Aorta (tissue), 5 donors: Measurements from ENCODE around the gene CMKLR1. TPM values are rescaled to one million over a fixed set of nuclear protein-coding genes. Genes with fewer than 3 reads are reported as not detected.

Experiments used
- ATAC-seq: fragments of 200-7000 bp; cut with Tn5 transposase; one replicate; pipeline ENCODE4 v1.9.1; 2022; ENCODE audit warnings: moderate library complexity; ENCODE audit not compliant: low FRiP score
- DNase-seq, 2 donors: peaks; one replicate each; pipeline ENCODE4 v3.0.0-alpha.2; 2020
- H3K27ac ChIP-seq, 2 donors: one replicate each; pipeline ENCODE4 v1.5.1; 2013; ENCODE audit warnings: low read length in 2 of 2, mild to moderate bottlenecking in 2 of 2, moderate library complexity in 2 of 2, control low read depth in 1 of 2, inconsistent platforms in 1 of 2, low read depth in 1 of 2
- H3K27me3 ChIP-seq, 2 donors: one replicate each; pipeline ENCODE4 v1.6.1; 2013; ENCODE audit warnings: control low read depth in 1 of 2, low read length in 1 of 2, mild to moderate bottlenecking in 1 of 2, moderate library complexity in 1 of 2; ENCODE audit not compliant: insufficient read depth in 2 of 2, control insufficient read depth in 1 of 2
- H3K36me3 ChIP-seq, 2 donors: one replicate each; pipeline ENCODE4 v1.6.1; 2013; ENCODE audit warnings: control low read depth in 1 of 2, low read length in 1 of 2, mild to moderate bottlenecking in 1 of 2; ENCODE audit not compliant: insufficient read depth in 2 of 2, control insufficient read depth in 1 of 2
- H3K4me1 ChIP-seq, 2 donors: one replicate each; pipeline ENCODE4 v1.6.1; 2013; ENCODE audit warnings: low read length in 2 of 2, control low read depth in 1 of 2, mild to moderate bottlenecking in 1 of 2, moderate library complexity in 1 of 2; ENCODE audit not compliant: insufficient read depth in 2 of 2, control insufficient read depth in 1 of 2
- H3K4me3 ChIP-seq, 2 donors: one replicate each; pipeline ENCODE4 v1.5.1; 2013; ENCODE audit warnings: low read length in 2 of 2, control low read depth in 1 of 2, mild to moderate bottlenecking in 1 of 2
- H3K9me3 ChIP-seq: one replicate; pipeline ENCODE4 v1.6.1; 2013; ENCODE audit warnings: mild to moderate bottlenecking, low read length; ENCODE audit not compliant: control insufficient read depth
- WGBS, 2 donors: extraction: QIAGEN DNeasy Blood & Tissue Kit; methylation state at CpG; one replicate each; pipeline ENCODE4 v1.1.7; 2013; 5-methylcytosine and 5-hydroxymethylcytosine counted together
- intact Hi-C, 2 donors: fragments of 100-400 bp; cut with DNase I; formaldehyde crosslinking; loops; one replicate each; pipeline versions ENCODE4 v1.14.2 to v1.15.0; 2022
- polyA plus RNA-seq, 2 donors: library from polyadenylated mRNA; stranded (reverse); fragments of 200-250 nt; gene quantifications; one replicate each; pipeline ENCODE4 v1.2.3, GENCODE V29; 2013
- total RNA-seq, 2 donors: library from RNA; stranded (reverse); fragmentation: NEBNext Ultra II Directional; extraction: Animal tissue kit (Norgen Biotek cat#: 25700); gene quantifications; one replicate each; pipeline ENCODE4 v1.2.1, GENCODE V29; 2021
- donor health status: healthy with polysubstance abuse.
- donor health status: Bipolar disorder and iron deficiency.
- donor health status: DM: no; HTN: no; CAD: no.
- donor health status: DM: no; HTN: no; CAD: no.
- donor health status: DM: yes; HTN: yes; CAD: no.

Gene CMKLR1
- total and polyA plus RNA-seq, 4 donors: 9.1 to 55.4 (median 26.8) TPM

DNA sequence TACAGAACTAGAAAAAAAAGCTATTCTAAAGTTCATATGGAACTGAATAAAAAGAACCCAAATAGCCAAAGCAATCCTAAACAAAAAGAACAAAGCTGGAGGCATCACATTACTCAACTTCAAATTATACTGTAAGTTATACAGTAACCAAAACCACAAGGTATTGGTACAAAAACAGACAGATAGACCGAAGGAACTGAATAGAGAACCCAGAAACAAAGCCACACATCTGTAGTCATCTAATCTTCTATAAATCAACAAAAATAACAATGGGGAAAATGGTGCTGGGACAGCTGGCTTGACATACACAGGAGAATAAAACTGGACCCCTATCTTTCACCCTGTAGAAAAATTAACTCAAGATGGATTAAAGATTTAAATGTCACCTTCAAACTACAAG is 38.1 kb upstream of the CMKLR1 start:
- 63 to 64% methylated on average over 1 of the region's 1 CpG for WGBS, 2 donors
- no peaks in the 10 kb centered on the region for H3K4me1 ChIP-seq
- H3K27ac ChIP-seq: no peak overlapping the region
- DNase-seq (no peak), ATAC-seq (no peak)
- H3K9me3 ChIP-seq: no peaks in the 10 kb centered on the region
- no peaks in the 10 kb centered on the region for H3K36me3 ChIP-seq
- H3K4me3 ChIP-seq: no peak overlapping the region
- intact Hi-C loops: no loop called here
- no peaks in the 10 kb centered on the region for H3K27me3 ChIP-seq

DNA sequence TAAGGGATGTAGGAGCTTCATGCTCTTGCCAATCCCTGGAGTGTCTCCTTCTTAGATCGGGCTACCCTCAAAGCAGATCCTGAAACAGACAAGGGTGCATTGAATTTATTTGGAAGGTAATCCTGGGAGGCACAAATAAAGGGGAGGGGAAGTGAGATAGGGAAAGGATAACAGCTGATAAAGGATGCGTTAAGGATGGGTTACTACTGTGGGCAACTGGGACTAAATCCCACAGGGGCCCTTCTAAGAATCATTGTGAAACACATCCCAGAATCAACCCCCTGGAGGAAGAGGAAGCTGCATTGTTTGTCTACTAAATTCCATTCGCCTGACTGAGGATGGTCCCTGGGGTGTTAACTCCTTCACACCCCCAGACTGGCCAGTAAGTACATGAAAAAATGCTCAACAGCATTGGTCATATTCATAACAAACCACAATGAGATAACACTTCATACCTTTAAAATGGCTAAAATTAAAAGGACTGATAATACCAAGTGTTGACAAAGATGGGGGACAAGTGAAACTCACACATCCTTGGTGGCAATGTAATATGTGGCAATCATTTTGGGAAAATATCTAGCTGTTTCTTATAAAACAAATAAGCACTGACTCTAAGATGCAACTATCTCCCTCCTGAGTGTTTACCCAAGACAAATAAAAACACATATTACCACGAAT is 37.0 kb upstream of the CMKLR1 start:
- no peaks in the 10 kb centered on the region for H3K36me3 ChIP-seq
- WGBS, 2 donors: 69 to 70% methylated on average over 4 of the region's 4 CpGs
- H3K4me1 ChIP-seq: no peaks in the 10 kb centered on the region
- H3K27me3 ChIP-seq: no peaks in the 10 kb centered on the region
- no peak overlapping the region for H3K27ac ChIP-seq
- intact Hi-C loops: no loop called here
- no peak for ATAC-seq
- H3K4me3 ChIP-seq: no peak overlapping the region
- no peak for DNase-seq
- H3K9me3 ChIP-seq: no peaks in the 10 kb centered on the region

DNA sequence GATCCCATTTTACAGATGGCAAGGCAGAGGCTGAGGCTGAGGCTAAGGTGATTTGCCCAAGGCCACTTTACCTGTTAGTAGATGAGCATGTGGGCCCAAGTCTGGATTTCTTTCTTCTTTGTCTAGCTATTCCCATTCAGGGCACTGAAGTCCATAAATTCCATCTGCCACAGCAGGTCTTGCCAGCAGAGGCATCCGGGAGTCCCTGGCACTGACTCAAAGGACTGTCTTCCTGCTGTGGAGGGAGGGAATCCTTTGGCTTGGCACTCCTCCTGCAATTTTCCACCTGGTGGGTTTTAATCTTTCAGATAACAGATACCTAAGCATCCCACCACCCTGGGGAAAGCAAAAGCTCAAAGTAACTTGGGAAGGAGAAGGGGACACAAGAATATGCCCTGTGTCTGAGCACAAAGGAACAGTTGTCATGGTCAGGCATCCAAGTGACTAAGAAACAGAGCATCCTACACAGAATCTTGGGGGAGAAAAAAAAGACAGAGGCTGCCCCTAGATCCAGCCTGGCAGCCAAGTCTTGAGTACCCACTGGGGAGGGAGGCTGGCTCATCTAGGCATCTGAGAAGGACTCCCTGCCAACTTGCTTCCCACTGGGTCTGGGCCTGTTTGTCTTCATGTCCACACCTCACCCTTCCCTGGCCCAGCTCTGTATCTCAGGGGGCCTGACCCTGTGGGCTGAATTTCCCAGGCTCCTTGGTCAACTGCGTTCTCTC is 35.6 kb upstream of the CMKLR1 start:
- H3K27me3 ChIP-seq: no peaks in the 10 kb centered on the region
- WGBS, 2 donors: 63 to 79% methylated on average over 2 of the region's 2 CpGs
- intact Hi-C loops: no loop called here

DNA sequence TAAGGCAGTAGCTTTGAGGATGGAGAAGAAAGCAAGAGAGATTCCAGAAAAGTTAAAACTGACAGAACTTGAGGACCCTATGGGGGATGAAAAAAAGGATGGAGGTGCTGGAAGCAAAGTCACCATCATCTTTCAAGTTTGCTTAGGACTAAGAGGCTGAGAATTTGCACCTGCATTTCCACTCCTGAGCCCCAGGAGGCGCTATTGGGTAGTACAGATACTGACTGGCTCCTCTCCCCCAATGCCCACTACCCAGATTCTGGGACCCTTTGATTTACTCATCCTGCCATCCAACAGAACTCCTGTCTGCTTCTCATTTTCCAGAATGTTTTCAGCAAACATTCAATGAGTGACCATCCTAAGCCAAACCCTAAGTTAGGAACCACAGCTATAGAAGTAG is 34.0 kb upstream of the CMKLR1 start:
- WGBS, 2 donors: 15 to 18% methylated on average over 1 of the region's 1 CpG
- no peaks in the 10 kb centered on the region for H3K36me3 ChIP-seq
- H3K4me3 ChIP-seq: no peak overlapping the region
- ATAC-seq (no peak), DNase-seq (no peak)
- intact Hi-C loops: no loop called here
- H3K27ac ChIP-seq: no peak overlapping the region
- no peaks in the 10 kb centered on the region for H3K4me1 ChIP-seq
- H3K9me3 ChIP-seq: no peaks in the 10 kb centered on the region
- no peaks in the 10 kb centered on the region for H3K27me3 ChIP-seq

More for the DNA sequence above, 35.6 kb upstream of the CMKLR1 start:
- H3K4me1 ChIP-seq: no peaks in the 10 kb centered on the region
- H3K9me3 ChIP-seq: no peaks in the 10 kb centered on the region
- no peaks in the 10 kb centered on the region for H3K36me3 ChIP-seq
- DNase-seq (no peak), ATAC-seq (no peak)
- H3K4me3 ChIP-seq: no peak overlapping the region
- no peak overlapping the region for H3K27ac ChIP-seq

DNA sequence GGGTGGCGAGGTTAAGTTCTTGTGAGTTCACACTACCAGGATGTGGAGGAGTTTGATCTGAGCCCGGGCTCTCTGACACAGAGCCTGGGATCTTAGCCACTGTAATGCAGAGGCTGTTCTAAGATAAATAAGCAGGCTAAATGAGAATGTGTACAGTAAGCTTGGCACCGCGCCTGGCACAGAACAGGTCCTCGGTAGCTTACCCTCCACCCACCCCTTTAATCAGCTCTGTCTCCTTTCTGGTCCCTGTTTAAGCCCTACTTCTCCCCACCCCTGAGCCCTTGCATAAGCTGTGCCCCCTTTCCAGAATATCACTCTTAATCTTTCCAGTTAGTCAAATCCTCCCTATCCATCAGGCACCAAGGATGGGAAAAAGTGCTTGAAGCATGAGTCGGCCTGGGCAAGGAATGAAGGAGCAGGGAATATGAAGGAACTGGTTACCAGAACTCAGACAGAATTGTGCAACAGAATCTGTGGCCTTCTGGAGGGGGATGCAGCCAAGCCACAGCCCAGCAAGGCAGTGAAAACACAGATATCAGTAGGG is 32.8 kb upstream of the CMKLR1 start:
- H3K36me3 ChIP-seq: no peaks in the 10 kb centered on the region
- WGBS, 2 donors: 19 to 38% methylated on average over 6 of the region's 6 CpGs
- H3K27me3 ChIP-seq: no peaks in the 10 kb centered on the region
- no peak for ATAC-seq
- no peaks in the 10 kb centered on the region for H3K9me3 ChIP-seq
- no peaks in the 10 kb centered on the region for H3K4me1 ChIP-seq
- no peak overlapping the region for H3K4me3 ChIP-seq
- peak in 1 of 2 donors; percentile 76 for DNase-seq
- H3K27ac ChIP-seq: peak overlapping the region in 1 of 2 donors; percentile 79
- intact Hi-C loops: loop anchor here in 1 of 2 donors (1.0 kb wide), 1 partner anchor 23 kb away; no protein-coding TSS in a partner anchor

DNA sequence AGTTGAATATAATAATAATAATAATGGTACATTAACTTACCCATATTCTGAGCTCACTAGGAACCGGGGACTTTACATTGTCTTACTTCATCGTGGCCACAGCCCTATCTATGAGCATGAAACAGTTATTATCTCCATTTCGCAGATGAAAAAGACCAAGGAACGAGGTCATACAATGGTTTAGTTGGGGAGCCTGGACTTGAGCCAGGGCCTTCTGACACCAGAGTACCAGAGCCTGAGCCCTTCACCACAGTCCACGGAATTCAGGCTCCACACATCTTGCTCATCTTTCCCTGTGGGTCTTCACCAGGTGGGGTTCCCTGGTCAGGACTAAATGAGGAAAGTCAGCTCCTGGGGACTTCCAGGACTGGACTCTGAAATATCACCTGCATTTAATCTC is 31.3 kb upstream of the CMKLR1 start:
- no peaks in the 10 kb centered on the region for H3K9me3 ChIP-seq
- H3K4me3 ChIP-seq: no peak overlapping the region
- no peaks in the 10 kb centered on the region for H3K4me1 ChIP-seq
- no peaks in the 10 kb centered on the region for H3K27me3 ChIP-seq
- WGBS, 2 donors: 90 to 91% methylated on average over 5 of the region's 5 CpGs
- DNase-seq (no peak), ATAC-seq (no peak)
- H3K27ac ChIP-seq: no peak overlapping the region
- intact Hi-C loops: no loop called here
- no peaks in the 10 kb centered on the region for H3K36me3 ChIP-seq

DNA sequence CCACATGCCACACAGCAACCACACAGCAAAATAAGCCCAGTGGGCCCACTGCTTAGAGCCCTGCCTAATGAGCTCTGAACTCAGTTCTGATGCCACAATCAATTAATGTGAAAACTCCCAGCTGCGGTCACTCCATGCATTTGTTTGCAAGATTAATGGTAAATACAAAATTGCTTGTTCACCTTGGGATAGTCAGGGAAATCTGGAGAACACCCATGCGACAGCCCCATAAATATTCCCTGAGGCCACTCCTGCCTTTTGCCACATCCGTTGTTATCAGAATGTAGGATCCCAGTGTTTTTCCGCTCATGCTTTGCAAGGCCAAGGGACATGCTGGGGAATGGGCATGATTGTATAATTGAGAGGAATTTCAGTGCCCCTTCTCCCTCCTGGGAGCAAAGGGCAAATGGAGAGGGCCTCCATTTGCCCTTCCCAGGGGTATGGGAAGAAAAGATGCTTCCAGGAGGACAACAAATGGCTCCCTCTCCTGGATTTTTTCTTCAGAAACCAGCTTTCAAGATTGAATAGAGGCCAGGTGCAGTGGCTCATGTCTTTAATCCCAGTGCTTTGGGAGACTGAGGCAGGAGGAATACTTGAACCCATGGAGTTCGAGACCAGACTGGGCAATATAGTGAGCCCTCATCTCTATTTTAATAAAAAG is 30.8 kb upstream of the CMKLR1 start:
- Histone ChIP-seq H3K36me3 (no peaks in the 10 kb centered on the region), H3K27ac (no peak overlapping the region), H3K4me1 (no peaks in the 10 kb centered on the region), H3K27me3 (no peaks in the 10 kb centered on the region), H3K4me3 (no peak overlapping the region), H3K9me3 (no peaks in the 10 kb centered on the region)
- ATAC-seq: no peak
- WGBS, 2 donors: 93 to 96% methylated on average over 5 of the region's 5 CpGs
- intact Hi-C loops: no loop called here
- DNase-seq: no peak

DNA sequence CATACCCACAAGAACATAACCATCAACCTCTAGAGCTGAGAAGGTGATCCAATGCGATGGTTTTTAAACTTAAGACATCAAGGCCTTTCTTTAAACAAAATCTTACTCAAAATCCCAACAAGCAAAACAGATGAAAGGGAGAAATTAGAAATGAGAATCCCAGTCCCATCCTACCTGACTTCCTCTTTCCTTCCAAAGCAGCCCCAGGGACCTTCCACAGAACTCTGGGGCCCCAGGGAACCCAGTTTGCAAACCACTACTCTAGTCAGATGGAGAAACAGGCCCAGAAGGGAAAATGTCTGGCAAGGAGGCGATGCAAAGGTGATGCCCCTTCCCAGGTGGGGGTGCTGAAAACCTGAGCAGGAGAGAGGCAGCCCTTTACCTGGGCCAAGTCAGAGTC is 29.0 kb upstream of the CMKLR1 start:
- no peaks in the 10 kb centered on the region for H3K27me3 ChIP-seq
- H3K9me3 ChIP-seq: no peaks in the 10 kb centered on the region
- DNase-seq (no peak), ATAC-seq (no peak)
- H3K36me3 ChIP-seq: no peaks in the 10 kb centered on the region
- H3K27ac ChIP-seq: no peak overlapping the region
- WGBS, 2 donors: 95 to 98% methylated on average over 2 of the region's 2 CpGs
- intact Hi-C loops: no loop called here
- H3K4me1 ChIP-seq: no peaks in the 10 kb centered on the region
- H3K4me3 ChIP-seq: no peak overlapping the region
